Activated CD4-positive, alpha-beta T cell treated with anti-CD3 and anti-CD28 coated beads, Interleukin-2, amount 50 U/mL, for 48 hours (primary cell): ENCODE results near the gene FGF21.
"Not testable (repeated sequence)": the region's sequence is repeated elsewhere in the genome, so short reads cannot be mapped to it uniquely, and the experiment has no call there.

Experiments
- DNase-seq, 2 experiments: peaks; one replicate each; pipeline ENCODE4 v3.0.0-alpha.2; 2020

FGF21 gene, protein sequence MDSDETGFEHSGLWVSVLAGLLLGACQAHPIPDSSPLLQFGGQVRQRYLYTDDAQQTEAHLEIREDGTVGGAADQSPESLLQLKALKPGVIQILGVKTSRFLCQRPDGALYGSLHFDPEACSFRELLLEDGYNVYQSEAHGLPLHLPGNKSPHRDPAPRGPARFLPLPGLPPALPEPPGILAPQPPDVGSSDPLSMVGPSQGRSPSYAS

GRCh38 chr19:48755084-48755641 is at the start of gene FGF21:
FGF21 (plus strand) TSS chr19:48755524; CDS start chr19:48756237, 713 bp downstream.
- DNase-seq: no peak

- no peak for DNase-seq
Observed at GRCh38 chr19:48708471-48708870, 46.9 kb upstream of the FGF21 start.

- DNase-seq: no peak
Observed at GRCh38 chr19:48711106-48711662, 44.1 kb upstream of the FGF21 start.

GRCh38 chr19:48713041-48713863 is 42.1 kb upstream of the FGF21 start:
- DNase-seq: no peak

DNA sequence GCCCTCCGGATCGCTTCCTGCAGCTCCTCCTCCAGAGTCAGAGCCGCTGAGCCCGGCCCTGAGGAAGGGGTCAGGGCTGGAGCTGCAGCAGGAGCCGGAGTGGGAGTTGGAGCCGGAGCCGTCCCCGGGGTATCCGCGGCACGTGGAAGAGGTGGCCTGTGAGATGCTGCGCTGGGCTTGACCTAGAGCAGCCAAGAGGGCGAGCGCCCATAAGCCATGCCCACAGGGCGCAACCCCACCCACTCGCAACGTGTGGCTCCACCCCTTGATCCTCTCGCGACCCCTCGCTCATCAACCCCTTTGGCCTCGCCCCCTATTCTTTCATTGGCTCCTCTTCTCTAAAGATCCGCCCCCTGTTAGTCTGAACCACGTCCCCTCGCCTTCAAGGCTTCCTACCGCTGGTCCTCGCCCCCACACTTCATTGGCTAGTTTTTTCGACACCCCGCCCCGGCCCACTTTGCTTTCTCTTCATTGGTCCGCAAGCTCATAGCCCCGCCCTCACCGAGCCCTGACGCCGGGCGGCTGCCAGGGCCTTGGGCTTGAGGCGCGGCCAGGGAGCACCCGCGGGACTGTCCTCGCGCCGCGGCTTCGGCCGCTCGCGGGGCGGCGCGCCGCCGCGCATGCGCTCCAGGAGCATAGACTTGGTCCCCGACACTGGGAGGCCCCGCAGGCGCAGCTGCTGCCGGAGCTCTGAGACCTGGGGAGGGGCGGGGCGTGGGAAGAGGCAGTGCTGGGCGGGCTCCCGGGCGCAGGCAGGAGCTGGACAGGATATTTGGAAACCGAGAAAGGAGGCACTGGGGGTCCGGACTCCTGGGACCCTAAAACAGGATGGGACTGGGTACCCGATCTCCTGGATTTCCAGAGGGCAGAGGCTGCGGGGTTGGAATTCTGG is 41.2 kb upstream of the FGF21 start:
- DNase-seq: peak; percentile 99

DNA sequence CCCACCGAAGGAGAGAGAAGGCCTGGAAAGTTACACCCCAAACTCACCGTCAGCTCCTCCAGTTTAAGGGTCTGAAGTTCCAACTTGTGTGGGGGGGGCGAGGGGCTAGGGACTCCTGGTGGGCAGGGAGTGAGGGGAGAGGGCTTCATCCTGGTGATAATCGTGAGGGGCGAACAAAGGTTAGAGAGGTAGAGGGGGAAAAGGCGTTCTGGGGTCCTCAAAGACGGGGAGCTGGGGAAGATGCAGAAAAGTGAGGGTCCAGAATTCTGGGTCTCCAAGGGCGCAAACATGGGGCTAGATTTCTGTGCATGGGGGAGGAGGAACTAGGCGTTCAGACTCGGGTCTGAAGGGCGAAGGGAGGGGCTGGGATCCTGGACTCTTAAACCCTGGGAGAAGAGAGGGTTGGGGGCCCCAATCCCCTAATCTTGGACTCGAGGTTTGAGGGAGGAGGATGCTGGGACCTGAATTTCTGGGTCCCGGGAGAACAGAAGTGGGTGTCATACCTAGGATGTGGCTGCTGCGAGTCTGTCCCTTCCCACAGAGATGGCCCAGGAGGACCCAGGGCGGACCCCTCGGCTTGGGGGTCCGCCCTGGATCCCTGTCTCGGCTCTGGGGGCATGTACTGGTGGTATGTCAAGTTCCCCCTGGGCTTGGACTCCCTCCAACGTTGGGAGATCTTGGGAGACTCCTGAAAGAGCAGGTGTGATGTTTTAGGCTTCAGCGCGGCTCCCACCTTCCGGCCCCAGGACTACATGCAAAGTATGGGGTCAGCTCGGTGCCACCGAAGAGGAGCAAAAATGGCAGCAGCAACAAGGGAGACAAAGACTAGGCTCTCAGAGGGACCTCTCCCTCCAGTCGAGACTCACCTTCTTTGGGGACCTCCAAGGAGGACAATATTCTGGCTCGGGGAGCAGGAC is 40.3 kb upstream of the FGF21 start:
- no peak for DNase-seq

- no peak for DNase-seq
Observed at GRCh38 chr19:48715681-48716171, 39.6 kb upstream of the FGF21 start.

DNA sequence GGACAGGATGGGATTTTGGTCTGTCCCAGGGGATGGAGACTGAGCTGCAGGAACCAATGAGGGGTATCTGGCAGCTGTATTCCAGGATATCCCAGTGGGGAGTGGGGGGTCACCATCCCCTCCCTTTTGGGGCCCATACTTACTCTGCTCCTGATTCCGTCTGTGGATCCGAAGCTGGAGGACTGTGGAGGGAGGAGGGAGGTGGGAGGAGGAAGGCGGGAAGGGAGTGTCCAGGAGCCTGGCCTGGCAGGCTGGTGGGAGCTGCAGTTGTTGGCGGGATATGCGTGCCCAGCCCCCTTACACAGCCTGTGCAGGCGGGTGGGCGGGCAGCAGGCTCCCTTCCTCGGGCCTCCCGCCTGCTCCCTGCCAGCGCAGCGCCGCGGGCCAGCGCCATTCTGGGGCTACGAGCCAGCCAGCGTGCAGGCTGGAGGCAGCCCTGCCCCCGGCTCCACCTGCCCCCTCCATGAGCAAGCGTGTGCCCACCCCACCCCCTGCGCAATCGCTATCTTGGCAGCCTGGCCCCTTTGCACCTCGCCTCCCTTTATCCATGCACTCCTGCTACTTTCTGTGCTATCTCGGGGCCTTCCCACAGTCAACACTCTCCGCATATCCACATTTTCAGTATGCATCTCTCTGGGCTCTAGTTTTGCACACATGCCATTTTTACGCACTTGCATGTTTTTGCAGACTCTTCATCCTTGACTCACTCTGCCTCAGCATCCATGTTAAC is 38.6 kb upstream of the FGF21 start:
- DNase-seq: no peak

DNA sequence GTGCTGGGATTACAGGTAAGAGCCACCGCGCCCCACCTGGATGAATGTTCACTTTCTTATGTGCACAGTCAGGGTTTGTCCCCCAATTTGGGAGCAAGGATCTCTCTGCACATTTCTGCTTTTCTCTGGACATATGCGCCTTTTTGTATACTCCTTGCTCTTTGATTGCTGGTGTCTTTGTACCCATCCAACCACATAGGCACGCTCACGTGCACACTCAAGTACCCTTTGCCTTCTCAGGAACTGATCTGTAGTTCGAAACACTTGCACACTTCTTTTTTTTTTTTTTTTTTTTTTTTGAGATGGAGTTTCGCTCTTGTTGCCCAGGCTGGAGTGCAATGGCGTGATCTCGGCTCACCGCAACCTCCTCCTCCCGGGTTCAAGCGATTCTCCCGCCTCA is 37.2 kb upstream of the FGF21 start:
- not testable (repeated sequence) for DNase-seq

DNA sequence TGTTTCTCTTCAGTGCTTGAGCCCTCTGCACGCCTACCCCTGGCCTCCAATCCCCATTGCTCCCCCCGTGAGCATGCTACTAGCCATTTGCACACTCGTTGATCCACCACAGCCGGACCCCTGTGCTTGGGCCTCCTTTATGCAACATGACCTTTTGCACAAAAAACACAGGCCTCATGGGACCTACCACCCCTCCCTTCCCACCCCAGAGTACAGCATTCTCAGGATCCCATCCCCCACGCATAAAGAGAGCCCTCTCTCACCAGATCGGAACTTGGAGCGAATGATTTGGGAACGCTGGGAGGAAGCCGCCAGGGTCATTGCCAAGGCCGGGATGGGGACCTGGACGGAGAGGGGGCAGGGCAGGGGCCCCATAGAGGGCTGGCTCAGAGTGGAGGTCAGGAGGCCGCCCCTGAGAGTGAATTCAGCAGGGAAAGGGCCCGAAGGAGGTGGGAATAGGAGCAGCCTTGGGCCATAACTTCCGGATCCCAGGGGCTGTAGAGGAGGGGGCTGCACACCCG is 36.6 kb upstream of the FGF21 start:
- no peak for DNase-seq

GRCh38 chr19:48719263-48720171 is 35.8 kb upstream of the FGF21 start, which contains the start of gene MAMSTR:
MAMSTR (minus strand) TSS chr19:48719725; CDS start chr19:48719031, 694 bp downstream.
- DNase-seq: no peak

DNA sequence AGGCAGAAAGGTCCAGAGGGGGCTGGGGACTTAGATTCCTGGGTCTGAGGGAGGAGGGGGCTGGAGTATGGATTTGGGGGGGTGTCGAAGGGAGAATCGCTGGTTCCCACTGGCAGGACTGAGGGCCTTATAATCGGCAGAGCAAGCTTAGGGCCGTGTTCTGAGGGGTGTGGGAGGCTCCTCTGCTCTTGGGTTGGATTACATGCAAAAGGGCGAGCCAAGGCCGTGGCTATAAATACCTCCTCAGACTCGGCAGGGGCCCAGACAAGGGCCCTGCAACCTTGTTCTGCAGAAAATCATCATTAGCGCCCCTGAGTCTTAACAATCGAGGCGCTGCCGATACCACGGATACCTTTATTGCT is 35.1 kb upstream of the FGF21 start:
- DNase-seq: no peak

DNA sequence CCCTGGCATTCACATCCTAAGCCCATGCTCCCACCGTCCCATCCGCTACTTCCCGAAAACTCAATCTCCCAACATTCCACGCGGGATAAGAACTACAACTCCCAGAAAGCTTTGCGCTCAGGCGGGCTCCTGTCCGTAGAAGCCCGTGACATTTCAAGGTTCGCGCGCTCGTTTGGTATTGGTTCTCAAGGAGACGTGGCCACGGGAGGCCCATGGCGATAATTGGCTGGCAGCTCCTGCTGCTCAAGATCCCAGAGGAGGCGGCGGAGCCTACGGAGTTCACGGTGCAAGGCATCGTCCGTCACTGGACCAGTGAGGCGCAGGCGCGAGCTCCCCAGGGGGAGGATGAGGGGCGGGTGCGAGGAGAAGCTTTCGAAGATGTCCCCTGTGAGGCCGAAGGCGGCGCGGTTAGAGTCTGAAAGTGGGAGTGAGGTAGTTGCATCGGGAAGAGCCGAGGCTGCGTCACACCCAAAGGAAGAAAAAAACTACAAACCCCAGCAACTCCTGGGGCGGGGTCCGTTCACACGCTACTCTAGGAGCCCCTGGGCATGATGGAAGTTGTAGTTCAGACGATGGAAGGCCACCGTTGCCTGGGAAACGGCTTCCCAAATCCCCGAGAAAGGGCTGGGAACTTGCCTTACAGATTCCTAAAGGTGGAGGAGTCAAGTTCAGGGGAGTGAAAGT is 34.6 kb upstream of the FGF21 start:
- peak; percentile 93 to 95 for DNase-seq

DNA sequence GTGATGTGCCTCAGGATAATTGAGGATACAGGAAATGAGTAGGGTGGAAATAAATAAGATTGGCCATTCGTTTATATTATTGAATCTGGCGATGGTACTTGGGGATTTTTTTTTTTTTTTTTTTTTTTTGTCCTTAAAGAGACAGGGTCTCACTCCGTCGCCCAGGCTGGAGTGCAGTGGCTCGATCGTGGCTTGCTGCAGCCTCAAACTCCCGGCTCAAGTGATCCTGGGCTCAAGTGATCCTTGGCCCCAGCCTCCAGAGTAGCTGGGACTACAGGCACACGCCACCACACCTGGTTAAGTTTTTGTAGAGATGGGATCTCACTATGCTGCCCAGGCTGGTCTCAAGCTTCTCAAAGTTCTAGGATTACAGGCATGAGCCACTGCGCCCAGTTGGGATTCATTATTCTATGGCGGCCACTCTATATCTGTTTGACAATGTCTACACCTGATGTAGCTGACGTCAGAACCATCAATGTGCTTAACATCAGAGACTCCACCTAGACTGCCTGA is 33.1 kb upstream of the FGF21 start:
- no peak for DNase-seq

- peak in 1 of 2 experiments; percentile 21 for DNase-seq
Observed at GRCh38 chr19:48724796-48725753, 30.2 kb upstream of the FGF21 start.

DNA sequence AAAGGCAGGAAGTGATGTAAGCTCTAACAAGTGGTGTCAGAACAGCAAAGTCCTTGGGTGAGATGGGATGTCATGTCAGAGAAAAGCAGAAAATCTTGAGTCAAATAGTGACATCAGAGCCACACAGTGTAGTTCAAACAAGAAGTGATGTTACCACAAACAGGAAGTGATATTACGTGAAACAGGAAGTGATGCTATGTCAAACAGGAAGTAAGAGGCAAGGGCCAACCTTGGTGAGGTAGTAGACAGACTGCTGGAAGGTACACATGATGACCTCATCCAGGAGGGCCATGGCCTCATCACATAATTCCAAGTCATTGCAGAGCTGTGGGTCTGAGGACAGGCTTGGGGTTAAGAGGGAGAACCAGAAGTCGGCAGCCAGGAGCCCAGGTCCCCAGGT is 28.8 kb upstream of the FGF21 start:
- no peak for DNase-seq
